ENCODE measurements around the gene PRMT2. TPM values are rescaled to one million over a fixed set of nuclear protein-coding genes. Genes with fewer than 3 reads are reported as not detected.
A peak's percentile ranks its signal among the peaks of the same experiment; 100 is the strongest.

Gene PRMT2
- 10 to 100 TPM; 38.9 to 99.8 (median 77.8) TPM for polyA plus RNA-seq

GRCh38 chr21:46635324-46636180 is at the start of gene PRMT2:
Gene PRMT2, plus strand, starts transcription at chr21:46635674. Its CDS starts 1,278 bp downstream, at chr21:46636952.
- peak within 1 kb of the TSS; percentile 87 for H3K27ac ChIP-seq (ENCODE audit: low read depth, low read length)
- WGBS, 3 donors = 0% methylated on average over 86 to 90 of the region's 90 CpGs

GRCh38 chr21:46594276-46594675 is 41.2 kb upstream of the PRMT2 start:
- WGBS, 3 donors = 77 to 91% (median 80%) methylated on average over 8 of the region's 8 CpGs
- H3K27ac ChIP-seq (ENCODE audit: low read depth, low read length) = no peak overlapping the region

DNA sequence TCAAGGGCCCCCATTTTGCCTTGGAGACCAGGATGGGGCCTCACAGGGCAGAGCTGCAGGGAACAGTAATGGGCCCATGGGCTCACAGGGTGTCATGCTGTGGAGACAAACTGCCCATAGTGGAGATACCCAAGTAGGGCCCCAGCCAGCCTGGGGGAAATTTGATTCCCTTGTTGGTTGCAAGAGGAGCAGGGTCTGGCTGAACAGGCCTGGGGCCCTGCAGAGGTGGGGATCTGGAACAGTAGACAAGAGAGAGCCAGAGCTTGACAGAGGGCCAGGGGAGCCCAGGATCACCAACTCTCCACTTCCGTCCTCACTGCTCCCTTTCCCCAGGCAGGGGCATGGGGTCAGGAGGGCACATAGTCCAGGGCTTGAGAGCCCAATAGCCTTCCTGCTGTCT is 39.3 kb upstream of the PRMT2 start:
- 64 to 91% (median 83%) methylated on average over 1 of the region's 1 CpG for WGBS, 3 donors

GRCh38 chr21:46597031-46597430 is 38.4 kb upstream of the PRMT2 start:
- 83 to 93% (median 87%) methylated on average over 8 of the region's 8 CpGs for WGBS, 3 donors
- no peak overlapping the region for H3K27ac ChIP-seq (ENCODE audit: low read depth, low read length)

More for the DNA sequence above, 39.3 kb upstream of the PRMT2 start:
- no peak overlapping the region for H3K27ac ChIP-seq (ENCODE audit: low read depth, low read length)

GRCh38 chr21:46597896-46598343 is 37.6 kb upstream of the PRMT2 start:
- 86 to 93% (median 88%) methylated on average over 20 of the region's 20 CpGs for WGBS, 3 donors
- H3K27ac ChIP-seq (ENCODE audit: low read depth, low read length) = no peak overlapping the region

DNA sequence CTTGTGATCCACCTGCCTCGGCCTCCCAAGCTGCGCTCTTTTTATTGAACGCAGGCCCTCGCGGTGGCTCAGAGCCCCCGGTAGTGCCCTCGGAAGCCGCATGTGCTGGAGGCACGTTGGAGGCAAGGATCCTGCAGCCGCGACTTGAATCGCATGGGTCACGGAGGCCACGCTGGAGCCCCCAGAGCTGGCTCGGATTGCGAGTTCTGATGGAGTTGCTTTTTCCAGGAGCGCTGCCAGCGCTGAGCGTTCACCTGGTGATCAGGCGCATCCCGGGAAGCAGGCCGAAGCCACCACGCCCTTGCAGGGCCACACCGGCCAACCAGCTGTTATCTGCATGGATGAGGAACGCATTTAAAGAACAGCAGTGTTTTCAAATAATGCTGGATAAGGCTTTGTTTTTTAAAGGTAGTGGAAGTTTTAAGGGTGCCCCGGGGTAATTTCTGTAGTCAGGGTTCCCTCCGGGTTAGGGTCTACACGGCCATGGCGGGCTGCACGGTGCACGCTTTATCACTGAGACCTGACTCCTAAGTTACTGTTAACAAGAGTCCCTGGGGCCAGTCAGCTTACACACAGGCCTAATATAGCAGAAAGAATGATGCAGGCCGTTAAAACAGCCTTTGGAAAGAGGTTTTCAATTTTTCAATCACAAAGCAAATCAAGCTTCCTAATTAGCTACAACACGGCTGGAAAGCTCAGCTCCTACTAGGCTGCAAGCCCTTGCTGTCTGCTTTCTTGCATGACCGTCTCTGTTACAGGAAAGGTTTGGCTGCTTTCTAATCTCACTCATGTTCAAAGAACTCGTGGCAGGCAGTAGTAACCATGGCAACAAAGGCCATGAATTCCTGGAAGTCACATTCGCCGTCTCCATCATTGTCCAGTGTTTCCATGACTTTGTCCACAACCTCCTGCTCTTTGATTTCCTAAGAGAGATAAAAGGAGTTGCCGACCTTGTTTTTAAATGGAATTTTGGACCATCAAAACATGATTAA is 36.6 kb upstream of the PRMT2 start:
- WGBS, 3 donors = 75 to 80% (median 76%) methylated on average over 38 of the region's 38 CpGs
- no peak overlapping the region for H3K27ac ChIP-seq (ENCODE audit: low read depth, low read length)

DNA sequence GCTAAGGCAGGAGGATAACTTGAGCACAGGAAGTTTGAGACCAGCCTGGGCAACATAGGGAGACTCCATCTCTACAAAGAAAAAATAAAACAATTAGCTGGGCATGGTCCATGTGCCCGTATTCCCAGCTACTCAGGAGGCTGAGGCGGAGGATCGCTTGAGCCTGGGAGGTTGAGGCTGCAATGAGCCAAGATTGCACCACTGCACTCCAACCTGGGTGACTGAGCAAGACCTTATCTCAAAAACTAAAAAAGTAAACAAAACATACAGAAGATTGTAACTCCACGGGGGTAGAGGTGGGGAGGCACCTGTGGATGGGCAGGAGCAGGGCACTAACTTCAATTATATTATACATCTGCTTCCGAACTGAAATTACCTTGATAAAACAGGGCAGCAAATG is 35.2 kb upstream of the PRMT2 start:
- 68 to 90% (median 88%) methylated on average over 5 of the region's 5 CpGs for WGBS, 3 donors
- H3K27ac ChIP-seq (ENCODE audit: low read depth, low read length) = no peak overlapping the region

GRCh38 chr21:46600978-46601377 is 34.5 kb upstream of the PRMT2 start:
- WGBS, 3 donors = 68 to 75% (median 68%) methylated on average over 9 of the region's 9 CpGs
- no peak overlapping the region for H3K27ac ChIP-seq (ENCODE audit: low read depth, low read length)

DNA sequence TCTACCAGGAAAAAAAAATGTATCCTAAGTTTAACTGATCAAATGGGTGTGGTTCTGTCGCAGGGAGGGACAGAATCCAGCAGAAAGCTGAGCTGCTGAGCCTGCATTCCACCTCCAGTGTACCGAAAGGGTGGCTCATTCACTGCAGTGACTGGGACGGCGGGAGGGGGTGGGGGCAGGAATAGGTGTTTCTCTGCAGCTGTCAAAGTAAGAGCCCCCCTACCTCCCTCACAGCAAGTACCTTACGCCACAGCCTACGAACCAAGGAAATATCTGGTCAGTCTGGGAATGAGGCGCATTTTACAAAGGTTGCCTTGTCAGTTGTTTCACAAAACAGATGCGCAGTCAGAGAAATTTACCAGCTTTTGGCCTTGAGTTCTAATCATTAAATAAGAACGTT is 32.2 kb upstream of the PRMT2 start:
- WGBS, 3 donors = 35 to 51% (median 50%) methylated on average over 7 to 9 of the region's 9 CpGs
- H3K27ac ChIP-seq (ENCODE audit: low read depth, low read length) = no peak overlapping the region

DNA sequence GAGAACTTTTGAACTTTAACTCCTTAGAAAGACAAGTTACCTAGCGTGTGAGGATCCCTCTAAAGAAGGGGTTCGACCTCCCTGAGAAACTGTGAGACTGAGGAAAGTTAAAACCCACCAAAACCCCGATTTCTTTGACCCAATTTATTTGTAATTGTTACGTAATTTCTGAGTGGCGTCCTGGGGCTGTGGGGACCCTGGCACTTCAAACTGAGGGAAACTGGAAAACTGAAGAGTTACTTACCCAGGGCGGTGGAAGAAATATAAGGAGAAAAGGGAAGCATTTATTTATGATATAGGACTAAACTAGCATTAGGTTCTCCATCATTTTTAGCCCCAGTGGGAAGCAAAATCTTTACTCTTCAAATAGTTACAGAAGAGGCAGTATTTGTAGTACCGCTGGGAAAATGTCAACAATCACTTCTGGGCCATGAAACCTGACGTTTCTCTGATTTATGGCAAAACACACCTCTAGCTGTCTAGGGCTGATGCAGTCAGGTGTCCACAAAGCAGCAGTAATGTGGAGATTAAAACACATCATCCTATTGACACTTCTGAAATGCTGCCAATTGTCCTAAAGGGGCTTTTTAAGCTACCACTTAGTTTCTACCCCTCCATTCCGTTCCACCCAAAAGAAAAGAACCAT is 31.0 kb upstream of the PRMT2 start:
- 67 to 70% (median 67%) methylated on average over 9 of the region's 9 CpGs for WGBS, 3 donors
- no peak overlapping the region for H3K27ac ChIP-seq (ENCODE audit: low read depth, low read length)

- WGBS, 3 donors = 55 to 59% (median 55%) methylated on average over 15 of the region's 15 CpGs
- H3K27ac ChIP-seq (ENCODE audit: low read depth, low read length) = no peak within 1 kb of the TSS
Measured at GRCh38 chr21:46604975-46605766, 30.3 kb upstream of the PRMT2 start, which contains the start of gene S100B. Gene S100B, minus strand, starts transcription at chr21:46605082. Its CDS starts 2,667 bp downstream, at chr21:46602415.

DNA sequence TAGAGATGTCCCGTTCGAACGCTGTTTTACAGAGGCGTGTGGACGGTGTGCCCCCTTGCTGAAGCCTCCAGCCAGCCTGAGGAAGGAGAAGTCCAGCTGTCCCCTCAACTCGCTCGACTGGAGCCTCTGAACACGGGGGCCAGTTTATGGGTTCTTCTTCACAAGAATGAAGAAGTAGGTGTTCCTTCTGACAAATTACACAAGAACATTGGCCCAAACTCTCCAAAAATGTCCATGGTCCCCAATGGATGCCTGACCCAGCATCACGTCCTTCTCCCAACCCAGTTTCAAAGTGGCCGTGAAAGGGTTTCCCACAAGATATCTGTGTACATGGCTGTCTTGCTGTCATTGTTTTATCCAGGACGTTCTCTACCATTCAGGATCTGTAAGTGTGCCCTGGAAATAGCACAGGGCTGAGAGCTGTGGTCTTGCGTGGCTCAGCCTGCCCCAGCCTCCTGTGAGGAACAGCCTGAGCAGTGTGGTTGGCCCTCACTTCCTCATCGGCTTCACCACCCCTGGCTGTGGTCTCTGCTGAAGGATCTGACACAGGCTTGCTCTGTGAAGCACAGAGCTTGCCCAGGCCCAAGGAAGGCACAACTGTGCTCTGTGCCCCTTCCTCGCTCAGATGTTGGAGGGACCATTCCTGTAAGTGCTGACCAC is 29.6 kb upstream of the PRMT2 start:
- 55 to 83% (median 60%) methylated on average over 14 of the region's 14 CpGs for WGBS, 3 donors
- H3K27ac ChIP-seq (ENCODE audit: low read depth, low read length) = no peak overlapping the region

DNA sequence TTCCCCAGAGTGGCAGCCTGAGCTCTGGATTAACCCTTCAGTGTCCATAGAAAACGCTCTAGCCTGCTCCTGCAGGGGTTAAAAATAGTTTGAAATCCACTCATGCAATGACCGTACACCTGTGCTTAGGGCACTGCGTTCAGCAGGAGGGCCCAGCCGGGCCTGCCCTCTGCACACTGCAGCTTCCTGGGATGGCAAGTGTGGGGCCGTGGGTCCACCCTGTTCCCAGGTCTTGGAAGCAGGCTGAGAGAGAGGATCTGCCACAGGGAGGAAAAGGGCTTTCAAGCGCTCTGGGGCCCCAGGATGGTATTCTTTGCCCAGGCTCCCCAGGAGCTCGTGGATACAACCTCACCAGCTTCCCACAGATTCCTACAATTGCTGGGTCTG is 29.1 kb upstream of the PRMT2 start:
- H3K27ac ChIP-seq (ENCODE audit: low read depth, low read length) = no peak overlapping the region
- WGBS, 3 donors = 54 to 75% (median 57%) methylated on average over 7 of the region's 7 CpGs

- 85 to 95% (median 92%) methylated on average over 2 of the region's 2 CpGs for WGBS, 3 donors
- no peak overlapping the region for H3K27ac ChIP-seq (ENCODE audit: low read depth, low read length)
Measured at GRCh38 chr21:46607636-46608035, 27.8 kb upstream of the PRMT2 start.

- 76 to 86% (median 81%) methylated on average over 3 of the region's 3 CpGs for WGBS, 3 donors
- no peak overlapping the region for H3K27ac ChIP-seq (ENCODE audit: low read depth, low read length)
Measured at GRCh38 chr21:46608672-46609111, 26.8 kb upstream of the PRMT2 start.

- WGBS, 3 donors = 84 to 88% (median 84%) methylated on average over 6 of the region's 6 CpGs
- no peak overlapping the region for H3K27ac ChIP-seq (ENCODE audit: low read depth, low read length)
Measured at GRCh38 chr21:46610018-46610701, 25.3 kb upstream of the PRMT2 start.

GRCh38 chr21:46613391-46613790 is 22.1 kb upstream of the PRMT2 start:
- WGBS, 3 donors = 40 to 92% (median 85%) methylated on average over 6 of the region's 6 CpGs
- no peak overlapping the region for H3K27ac ChIP-seq (ENCODE audit: low read depth, low read length)

All from adipose tissue (tissue), 3 donors.